ENCODE results near the gene SCAMP2. TPM values are rescaled to one million over a fixed set of nuclear protein-coding genes. Genes with fewer than 3 reads are reported as not detected.

The SCAMP2 gene
- total RNA-seq, 3 donors from 2014 or later: 49.5 to 71.4 (median 69.4) TPM

GRCh38 chr15:74841891-74842373, 31.2 kb downstream of the SCAMP2 start:
- TF ChIP-seq CTCF (IDR thresholded peaks at IDR 0.05): no peak
- TF ChIP-seq POLR2A (IDR thresholded peaks at IDR 0.05): no peak
- TF ChIP-seq POLR2AphosphoS5 (IDR thresholded peaks at IDR 0.05): no peak
- no peak for DNase-seq (ENCODE audit: low spot score in 2 of 2)
- intact Hi-C loops (cut with DNase I; ENCODE audit: low total_unique reads): no loop called here
- peak overlapping the region; percentile 87 to 94 (median 89) for H3K4me3 ChIP-seq
- H3K4me1 ChIP-seq: peaks cover 0 to 12% of the 10 kb centered on the region in 2 donors
- no peaks in the 10 kb centered on the region for H3K9me3 ChIP-seq
- no peak overlapping the region for H3K27ac ChIP-seq
- no peaks in the 10 kb centered on the region for H3K27me3 ChIP-seq
- no peaks in the 10 kb centered on the region for H3K36me3 ChIP-seq

- H3K9me3 ChIP-seq: no peaks in the 10 kb centered on the region
- peaks cover 0 to 12% of the 10 kb centered on the region in 2 donors for H3K4me1 ChIP-seq
- H3K4me3 ChIP-seq: no peak overlapping the region
- intact Hi-C loops (cut with DNase I; ENCODE audit: low total_unique reads): no loop called here
- no peak for TF ChIP-seq POLR2A (IDR thresholded peaks at IDR 0.05)
- no peak for TF ChIP-seq POLR2AphosphoS5 (IDR thresholded peaks at IDR 0.05)
- no peak for TF ChIP-seq CTCF (IDR thresholded peaks at IDR 0.05)
- no peaks in the 10 kb centered on the region for H3K36me3 ChIP-seq
- DNase-seq (ENCODE audit: low spot score in 2 of 2): no peak
- no peak overlapping the region for H3K27ac ChIP-seq
- H3K27me3 ChIP-seq: no peaks in the 10 kb centered on the region
Observed at GRCh38 chr15:74840851-74841775, 32.1 kb downstream of the SCAMP2 start.

GRCh38 chr15:74839526-74840395, 33.4 kb downstream of the SCAMP2 start:
- peaks cover 0 to 12% of the 10 kb centered on the region in 2 donors for H3K4me1 ChIP-seq
- H3K9me3 ChIP-seq: no peaks in the 10 kb centered on the region
- no peak for DNase-seq (ENCODE audit: low spot score in 2 of 2)
- H3K27me3 ChIP-seq: no peaks in the 10 kb centered on the region
- no peaks in the 10 kb centered on the region for H3K36me3 ChIP-seq
- TF ChIP-seq CTCF (IDR thresholded peaks at IDR 0.05) (no peak), POLR2A (IDR thresholded peaks at IDR 0.05) (no peak)
- no peak overlapping the region for H3K4me3 ChIP-seq
- H3K27ac ChIP-seq: no peak overlapping the region
- intact Hi-C loops (cut with DNase I; ENCODE audit: low total_unique reads): no loop called here

- H3K27ac ChIP-seq: no peak overlapping the region
- peaks cover 0 to 12% of the 10 kb centered on the region in 2 donors for H3K4me1 ChIP-seq
- no peaks in the 10 kb centered on the region for H3K27me3 ChIP-seq
- H3K4me3 ChIP-seq: no peak overlapping the region
- H3K36me3 ChIP-seq: no peaks in the 10 kb centered on the region
- intact Hi-C loops (cut with DNase I; ENCODE audit: low total_unique reads): no loop called here
- H3K9me3 ChIP-seq: no peaks in the 10 kb centered on the region
- DNase-seq (ENCODE audit: low spot score in 2 of 2): no peak
- TF ChIP-seq POLR2AphosphoS5 (IDR thresholded peaks at IDR 0.05): no peak
- TF ChIP-seq CTCF (IDR thresholded peaks at IDR 0.05): no peak
- no peak for TF ChIP-seq POLR2A (IDR thresholded peaks at IDR 0.05)
Observed at GRCh38 chr15:74838746-74839525, 34.2 kb downstream of the SCAMP2 start.
